GM08714 (cell line): ENCODE results near the gene ATAD3B.
"Not testable (repeated sequence)": the region's sequence is repeated elsewhere in the genome, so short reads cannot be mapped to it uniquely, and the experiment has no call there.

Source experiments
- H3K4me3 ChIP-seq: fragments of 200-500 bp; sonication (Bioruptor generic); 2 replicates; pipeline ENCODE4 v1.5.1; 2014; ENCODE audit warnings: mild to moderate bottlenecking, low read length, inconsistent platforms
- ZNF274 ChIP-seq: IDR thresholded peaks from 2 replicates; pipeline ENCODE4 v1.6.1; 2012; ENCODE audit warnings: mild to moderate bottlenecking, low read depth, low read length

Gene ATAD3B

DNA sequence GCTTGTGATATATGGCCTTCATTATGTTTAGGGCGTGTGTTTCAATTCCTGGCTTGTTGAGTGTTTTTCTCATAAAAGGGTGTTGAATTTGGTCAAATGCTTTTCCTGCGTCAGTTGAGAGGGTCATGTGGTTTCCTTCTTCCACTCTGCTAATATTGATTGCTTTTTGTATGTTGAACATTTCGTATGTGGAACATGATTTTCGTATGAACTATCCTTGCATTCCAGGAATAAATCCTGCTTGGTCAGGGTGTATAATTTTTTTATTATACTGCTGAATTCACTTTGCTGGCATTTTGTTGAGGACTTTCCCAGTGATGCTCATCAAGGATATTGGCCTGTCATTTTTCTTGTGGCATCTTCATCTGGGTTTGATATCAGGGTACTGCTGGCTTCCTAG, 35.7 kb downstream of the ATAD3B start:
- TF ChIP-seq ZNF274, result no peak
- no peak overlapping the region for H3K4me3 ChIP-seq

DNA sequence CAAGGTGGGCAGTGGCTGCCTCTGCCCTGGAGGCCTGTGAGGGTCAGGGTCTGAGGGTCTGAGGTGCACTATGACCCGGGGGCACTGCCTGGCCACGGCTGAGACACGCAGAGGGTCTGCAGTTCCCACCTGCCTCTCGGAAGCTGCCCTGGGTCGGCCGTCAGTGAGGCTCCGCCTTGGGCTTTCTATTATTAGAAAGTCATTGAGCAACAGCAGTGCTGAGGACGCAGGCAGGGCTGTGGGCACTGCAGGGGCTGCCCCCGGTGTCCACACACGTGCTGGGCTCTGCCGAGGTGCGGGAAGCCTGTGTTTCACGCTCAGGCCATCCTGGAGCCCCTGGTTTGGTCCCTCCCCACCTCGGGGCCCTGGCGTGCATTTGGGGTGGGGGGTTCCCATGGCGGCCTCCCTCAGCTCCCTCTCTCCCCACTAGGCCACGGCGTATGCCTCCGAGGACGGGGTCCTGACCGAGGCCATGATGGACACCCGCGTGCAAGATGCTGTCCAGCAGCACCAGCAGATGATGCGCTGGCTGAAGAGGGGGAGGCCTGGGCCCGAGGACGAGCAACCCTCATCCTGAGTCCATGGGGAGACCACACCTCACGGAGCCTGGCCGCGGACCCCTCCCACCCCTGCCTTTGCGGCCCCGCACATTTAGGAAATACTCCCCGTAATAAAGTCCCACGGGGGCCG, 37.4 kb downstream of the ATAD3B start:
- H3K4me3 ChIP-seq, result not testable (repeated sequence)

DNA sequence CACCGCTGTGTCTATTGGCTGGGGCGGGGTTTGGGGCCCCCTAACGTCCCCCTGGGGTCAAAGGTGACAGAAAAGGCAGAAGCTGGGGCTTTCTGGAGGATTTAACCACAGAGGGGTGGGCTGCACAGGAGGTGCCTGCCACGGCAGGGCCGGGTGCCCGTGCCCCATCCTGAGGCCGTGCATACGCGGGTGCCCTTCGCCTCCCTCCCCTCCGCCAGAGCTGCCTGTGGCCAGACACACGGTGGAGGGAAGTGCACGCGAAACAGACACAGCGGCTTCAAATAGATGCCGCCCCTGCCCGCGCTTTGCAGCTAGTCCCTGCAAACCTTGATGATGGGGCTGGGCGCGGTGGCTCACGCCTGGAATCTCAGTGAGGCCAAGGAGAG, 37.9 kb downstream of the ATAD3B start:
- H3K4me3 ChIP-seq, result not testable (repeated sequence)

DNA sequence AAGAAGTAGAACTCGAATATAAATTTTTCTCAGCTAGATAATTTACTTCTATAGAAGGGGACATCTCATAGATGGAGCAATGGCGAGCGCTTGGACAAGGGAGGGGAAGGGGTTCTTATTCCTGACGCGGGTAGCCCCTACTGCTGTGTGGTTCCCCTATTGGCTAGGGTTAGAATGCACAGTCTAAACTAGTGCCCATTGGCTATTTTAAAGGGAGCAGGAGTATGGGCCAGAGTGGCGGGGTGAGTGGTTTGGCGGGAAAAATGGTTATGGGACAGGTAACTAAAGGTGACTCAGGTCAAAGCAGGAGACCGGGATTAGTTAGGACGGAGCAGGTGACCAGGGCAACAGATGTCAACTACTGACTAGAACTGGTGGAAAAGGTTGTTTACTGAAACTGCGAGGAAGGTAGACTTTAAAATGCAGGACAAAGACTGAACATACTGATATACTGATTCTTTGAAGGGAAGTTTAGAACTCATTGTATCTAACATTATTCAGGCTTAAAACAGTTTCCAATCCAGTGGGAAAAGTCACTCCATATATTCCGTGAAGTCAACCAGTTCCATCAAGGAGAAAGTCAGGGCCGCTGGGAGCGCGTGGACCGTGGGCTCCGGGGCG, 39.5 kb downstream of the ATAD3B start:
- TF ChIP-seq ZNF274, result no peak
- H3K4me3 ChIP-seq, result peak overlapping the region; percentile 79

DNA sequence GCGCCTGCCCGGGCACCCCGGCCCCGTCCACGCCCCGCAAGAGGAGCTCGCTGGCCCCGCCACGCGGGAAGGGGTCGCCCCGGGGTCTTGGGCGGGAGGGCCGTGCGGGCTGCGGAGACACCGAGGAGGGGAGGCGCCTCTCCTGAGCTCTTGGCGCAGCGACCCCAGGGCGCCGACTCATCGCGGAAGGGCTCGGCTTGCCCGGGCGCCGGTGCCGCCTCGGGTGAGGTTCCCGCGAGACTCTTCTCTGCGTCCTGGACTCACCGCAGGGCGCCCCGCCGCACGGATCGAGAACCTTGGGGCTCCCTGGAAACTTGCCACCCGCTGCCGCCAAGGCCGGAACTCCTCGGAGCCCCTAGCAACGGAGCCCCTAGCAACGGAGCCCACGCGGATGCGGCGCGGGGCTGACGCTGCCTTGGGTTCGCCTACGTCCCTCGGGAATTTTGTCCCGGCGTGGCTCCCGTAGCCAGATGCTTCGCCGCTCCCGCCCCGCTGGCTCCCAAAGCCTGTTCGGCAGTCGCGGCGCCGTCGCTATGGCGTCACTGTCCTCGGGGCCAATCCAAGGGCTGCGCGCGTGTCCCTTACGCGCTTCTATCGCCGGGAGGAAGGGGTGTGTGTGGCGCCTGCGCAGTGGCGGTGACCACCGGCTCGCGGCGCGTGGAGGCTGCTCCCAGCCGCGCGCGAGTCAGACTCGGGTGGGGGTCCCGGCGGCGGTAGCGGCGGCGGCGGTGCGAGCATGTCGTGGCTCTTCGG, 40.1 kb downstream of the ATAD3B start, which contains the start of gene ATAD3A:
ATAD3A (plus strand) TSS at position 630 of the 753 bp plus-strand sequence; CDS start at position 737, 107 bp downstream.
- TF ChIP-seq ZNF274, result no peak
- H3K4me3 ChIP-seq, result peak within 1 kb of the TSS; percentile 84

DNA sequence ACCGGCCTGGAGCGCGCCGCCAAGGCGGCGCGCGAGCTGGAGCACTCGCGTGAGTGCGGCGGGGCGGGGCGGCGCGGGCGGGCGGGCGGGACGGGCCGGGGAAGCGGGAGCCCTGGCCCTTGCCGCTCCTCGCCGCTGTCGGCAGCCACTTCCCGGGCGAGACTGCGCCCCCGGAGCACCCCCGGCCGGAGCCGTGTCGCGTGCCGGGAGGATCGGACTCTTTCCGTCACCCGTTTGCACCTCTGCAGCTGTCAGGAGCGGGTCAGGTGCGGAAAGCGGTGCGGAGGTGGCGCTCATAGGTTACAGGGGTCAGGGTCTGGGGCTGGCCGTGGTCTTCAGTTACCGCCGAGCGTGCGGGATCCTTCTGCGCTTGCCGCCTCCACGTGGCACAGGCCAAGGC, 40.9 kb downstream of the ATAD3B start:
- H3K4me3 ChIP-seq, result peak overlapping the region; percentile 84; the same call in 1 of the 2 replicates

DNA sequence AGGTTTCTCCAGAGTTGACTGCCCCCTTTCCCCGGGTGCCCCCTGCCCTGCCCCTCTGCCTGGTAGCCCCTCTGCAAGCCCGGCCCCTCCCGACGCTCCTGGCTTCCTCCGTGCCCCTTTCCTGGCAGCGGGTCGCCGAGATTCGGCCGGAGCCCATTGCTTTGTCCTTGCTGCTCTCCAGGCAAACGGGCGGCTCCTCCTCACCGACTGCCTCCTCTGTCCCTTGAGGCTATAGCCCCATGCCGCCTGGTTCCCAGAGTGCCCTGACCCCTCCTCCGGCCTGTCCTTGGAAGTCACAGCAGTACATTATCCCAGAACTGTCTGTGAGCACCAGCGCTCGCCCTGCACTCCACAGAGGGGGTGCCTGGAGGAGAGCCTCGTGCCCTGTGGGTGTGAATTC, 42.1 kb downstream of the ATAD3B start:
- H3K4me3 ChIP-seq, result peak overlapping the region; percentile 28; the same call in 1 of the 2 replicates

DNA sequence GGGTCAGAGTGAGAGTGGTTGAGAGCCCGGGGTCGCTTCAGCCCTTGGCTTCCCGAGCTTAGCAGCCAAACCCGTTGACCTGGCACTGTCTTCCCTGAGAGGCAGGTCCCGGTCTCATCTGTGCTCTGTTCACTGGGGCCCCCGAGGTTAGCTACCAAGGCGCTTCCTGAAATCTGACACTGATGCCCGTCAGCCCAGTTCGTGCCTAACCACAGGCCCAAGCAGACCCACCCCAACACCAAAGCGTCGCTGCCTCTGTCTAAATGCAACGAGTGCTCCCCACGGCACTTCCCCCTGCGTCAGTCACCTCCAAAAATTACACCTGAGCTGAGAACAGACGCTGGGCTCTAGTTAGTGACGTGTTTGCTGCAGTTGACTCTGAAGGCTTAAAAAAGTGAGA, 42.8 kb downstream of the ATAD3B start:
- H3K4me3 ChIP-seq, result not testable (repeated sequence)

DNA sequence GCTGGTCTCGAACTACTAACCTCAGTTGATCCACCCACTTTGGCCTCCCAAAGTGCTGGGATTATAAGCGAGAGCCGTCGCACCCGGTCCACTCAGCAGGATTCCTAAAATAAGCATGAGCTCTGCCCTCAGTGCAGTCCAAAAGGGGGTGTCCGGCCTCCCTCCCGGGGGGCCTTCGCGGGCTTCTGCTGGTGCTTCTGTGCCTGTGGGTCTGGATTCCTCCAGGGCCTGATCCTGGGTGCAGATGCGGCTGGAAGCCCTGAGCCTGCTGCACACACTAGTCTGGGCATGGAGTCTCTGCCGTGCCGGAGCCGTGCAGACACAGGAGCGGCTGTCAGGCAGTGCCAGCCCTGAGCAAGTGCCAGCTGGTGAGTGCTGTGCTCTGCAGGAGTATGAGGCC, 45.4 kb downstream of the ATAD3B start:
- H3K4me3 ChIP-seq, result not testable (repeated sequence)

DNA sequence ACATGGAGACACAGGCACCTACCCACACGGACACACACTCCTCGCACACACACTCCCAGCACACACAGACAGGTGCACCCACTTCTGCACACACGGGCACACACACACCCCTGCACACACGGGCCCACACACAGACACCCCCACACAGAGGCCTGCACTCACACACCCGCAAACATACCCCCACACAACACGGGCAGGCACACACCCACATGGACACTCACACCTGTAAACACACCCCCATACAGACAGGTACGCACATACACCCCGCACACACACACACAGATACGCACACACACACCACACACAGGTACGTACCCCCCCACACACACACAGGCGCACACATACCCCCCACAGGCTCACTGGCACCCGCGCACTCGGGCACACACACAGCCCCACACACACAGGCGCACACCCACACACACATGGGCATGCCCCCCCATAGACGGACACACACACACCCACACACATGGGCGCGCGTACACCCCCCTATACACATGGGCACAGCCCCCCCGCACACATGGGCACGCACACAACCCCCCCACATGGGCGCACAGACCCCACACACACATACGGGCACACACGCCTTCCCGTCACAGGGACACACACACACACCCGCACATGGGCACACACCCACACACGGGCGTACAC, 46.5 kb downstream of the ATAD3B start:
- H3K4me3 ChIP-seq, result no peak overlapping the region
- no peak for TF ChIP-seq ZNF274

DNA sequence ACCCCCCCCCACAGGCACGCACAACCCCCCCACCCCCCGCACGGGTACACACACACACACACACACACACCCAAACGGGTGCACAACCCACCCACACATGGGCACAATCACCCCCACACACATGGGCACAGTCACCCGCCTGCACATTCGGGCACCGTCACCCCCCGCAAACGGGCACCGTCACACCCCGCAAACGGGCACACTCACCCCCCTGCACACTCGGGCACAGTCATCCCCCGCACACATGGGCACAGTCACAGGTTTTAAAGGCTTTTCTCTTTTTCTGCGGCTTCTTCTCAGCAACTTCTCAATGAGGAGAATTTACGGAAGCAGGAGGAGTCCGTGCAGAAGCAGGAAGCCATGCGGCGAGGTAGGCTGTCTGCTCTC, 47.0 kb downstream of the ATAD3B start:
- H3K4me3 ChIP-seq, result not testable (repeated sequence)

DNA sequence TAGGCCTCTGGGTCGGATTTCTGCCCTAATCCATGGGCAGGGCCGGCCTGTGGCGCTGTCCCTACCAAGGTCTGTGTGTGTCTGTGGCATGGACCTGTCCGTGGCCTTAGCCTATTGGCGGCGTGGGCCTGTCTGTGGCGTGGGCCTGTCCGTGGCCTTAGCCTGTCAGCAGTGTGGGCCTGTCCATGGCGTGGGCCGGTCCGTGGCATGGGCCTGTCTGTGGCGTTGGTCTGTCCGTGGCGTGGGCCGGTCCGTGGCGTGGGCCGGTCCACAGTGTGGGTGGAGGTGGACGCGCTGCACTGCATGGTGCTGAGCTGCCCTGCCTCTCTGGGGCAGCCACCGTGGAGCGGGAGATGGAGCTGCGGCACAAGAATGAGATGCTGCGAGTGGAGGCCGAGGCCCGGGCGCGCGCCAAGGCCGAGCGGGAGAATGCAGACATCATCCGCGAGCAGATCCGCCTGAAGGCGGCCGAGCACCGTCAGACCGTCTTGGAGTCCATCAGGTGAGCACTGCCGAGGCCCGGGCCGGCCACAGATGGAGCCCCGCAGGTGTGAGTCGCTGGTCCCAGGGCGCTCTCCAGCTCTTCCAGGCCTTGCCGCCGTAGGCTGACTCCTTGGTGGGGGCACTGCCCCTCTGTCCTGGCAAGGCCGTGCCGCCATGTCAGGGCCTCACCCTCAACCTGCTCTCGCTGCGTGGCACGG, 48.4 kb downstream of the ATAD3B start:
- H3K4me3 ChIP-seq, result not testable (repeated sequence)

DNA sequence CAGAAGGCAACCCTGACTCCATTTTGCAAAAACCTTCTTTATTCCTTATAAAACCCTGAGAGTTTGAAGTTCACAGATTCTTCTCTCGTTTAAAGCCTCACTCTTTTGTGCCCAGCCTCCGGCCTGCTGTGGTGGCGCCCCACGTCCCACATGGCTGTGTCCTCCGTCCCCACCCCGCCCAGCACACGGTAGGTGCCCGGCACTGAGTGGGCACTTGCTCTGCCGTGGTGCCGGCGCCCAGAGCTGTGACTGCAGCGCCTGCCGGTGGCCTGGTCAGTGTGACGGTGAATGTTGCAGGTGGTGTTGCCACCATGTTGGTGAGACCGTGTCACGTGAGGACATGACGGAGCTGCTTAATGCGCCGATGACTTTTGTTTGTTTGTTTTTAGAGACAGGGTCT, 49.8 kb downstream of the ATAD3B start:
- no peak for TF ChIP-seq ZNF274
- no peak overlapping the region for H3K4me3 ChIP-seq

DNA sequence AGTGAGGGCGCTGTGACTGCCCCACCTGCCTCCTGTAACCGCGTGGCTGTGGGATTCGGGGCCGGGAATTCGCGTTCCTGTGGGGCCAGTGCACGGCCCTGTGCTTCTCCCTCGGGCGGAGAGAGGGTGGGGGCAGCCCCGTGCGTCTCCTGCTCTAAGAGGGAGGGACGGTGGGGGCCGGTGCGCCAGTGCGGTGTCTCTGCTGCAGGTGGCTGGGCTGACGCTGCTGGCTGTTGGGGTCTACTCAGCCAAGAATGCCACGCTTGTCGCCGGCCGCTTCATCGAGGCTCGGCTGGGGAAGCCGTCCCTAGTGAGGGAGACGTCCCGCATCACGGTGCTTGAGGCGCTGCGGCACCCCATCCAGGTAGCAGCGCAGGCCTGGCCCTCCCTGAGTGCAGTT, 51.0 kb downstream of the ATAD3B start:
- H3K4me3 ChIP-seq, result not testable (repeated sequence)

DNA sequence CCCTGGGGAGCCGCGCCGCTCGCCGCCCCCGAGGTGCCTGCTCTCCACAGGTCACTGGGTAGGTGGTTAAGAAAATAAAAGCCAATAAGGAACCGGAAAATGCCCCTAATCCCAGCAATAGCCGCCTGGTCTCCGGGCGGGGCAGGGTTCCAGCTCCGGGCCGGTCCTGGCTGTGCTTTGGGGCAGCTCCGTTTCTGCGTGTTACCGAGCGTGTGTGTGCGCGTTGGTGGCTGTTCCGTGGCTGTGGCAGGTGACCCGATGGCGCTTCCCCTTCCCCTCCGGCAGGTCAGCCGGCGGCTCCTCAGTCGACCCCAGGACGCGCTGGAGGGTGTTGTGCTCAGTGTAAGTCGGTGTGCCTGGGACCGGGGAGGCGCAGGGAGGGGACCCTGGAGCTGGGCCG, 51.7 kb downstream of the ATAD3B start:
- not testable (repeated sequence) for H3K4me3 ChIP-seq

DNA sequence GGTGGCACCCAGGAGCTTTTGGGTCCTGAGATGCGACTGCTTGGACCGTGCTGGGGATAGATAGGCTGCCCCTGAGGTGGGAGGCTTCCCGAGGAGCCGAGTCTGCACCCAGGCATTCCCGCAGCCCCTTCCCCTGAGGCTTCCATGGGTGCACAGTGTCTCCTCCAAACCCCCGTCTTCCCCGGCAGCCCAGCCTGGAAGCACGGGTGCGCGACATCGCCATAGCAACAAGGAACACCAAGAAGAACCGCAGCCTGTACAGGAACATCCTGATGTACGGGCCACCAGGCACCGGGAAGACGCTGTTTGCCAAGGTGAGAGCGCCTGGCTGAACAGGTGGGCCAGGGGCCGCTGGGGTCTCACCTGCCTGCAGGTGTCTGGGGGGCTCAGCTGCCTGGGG, 52.1 kb downstream of the ATAD3B start:
- not testable (repeated sequence) for H3K4me3 ChIP-seq

DNA sequence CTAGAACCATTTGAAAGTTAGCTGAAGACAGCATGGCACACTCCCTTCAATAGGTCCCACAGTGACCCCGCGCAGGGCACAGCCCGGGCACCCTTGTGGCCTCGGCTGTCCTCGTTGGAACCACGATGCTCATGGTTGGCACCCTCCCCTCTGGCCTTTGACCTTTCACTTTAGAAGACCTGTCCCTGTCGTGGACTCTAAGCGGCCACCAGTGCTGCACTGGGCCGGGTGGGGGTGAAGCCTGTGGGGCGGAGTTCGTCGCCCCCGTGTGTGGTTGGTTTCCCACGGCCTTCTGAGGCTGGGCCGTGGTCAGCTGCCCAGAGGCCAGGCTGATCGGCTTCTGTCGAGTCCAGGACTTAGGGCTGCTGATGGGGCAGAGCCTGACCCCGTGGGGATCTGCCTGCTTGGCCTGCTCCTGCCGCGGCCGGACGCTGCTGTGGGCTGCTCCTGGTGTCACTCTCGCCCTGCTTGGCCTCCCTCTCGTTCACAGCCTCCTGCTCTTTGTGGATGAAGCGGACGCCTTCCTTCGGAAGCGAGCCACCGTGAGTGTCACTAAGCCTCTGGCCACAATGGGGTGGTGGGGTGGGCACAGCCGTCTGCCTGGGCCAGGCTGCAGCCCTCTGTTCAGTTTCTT, 53.3 kb downstream of the ATAD3B start:
- not testable (repeated sequence) for H3K4me3 ChIP-seq

DNA sequence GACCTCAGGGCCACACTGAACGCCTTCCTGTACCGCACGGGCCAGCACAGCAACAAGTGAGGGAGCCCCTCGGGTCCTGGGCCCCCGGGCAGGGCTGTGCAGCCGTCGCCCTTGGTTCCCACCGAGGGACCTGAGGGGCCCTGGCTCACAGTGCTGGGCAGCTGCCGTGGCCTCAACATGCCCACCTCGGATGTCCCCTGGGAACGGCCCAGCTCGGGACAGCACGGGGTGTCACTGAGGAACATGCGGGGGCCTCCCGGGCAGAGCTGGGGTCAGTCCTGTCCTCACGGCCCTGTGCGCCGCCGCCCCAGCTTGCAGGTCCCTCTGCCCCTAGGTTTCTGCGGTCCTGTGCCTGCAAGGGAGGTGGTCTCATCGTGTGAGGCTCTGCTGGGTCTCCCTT, 54.9 kb downstream of the ATAD3B start:
- H3K4me3 ChIP-seq, result not testable (repeated sequence)
